NK-92 (cell line): ENCODE measurements around the gene ACTN1.

ENCODE experiments used
- DNase-seq: peaks from one replicate; lab custom pipeline; 2025; ENCODE audit not compliant: unreplicated experiment; lab: John Stamatoyannopoulos, UW

ACTN1 gene

DNA sequence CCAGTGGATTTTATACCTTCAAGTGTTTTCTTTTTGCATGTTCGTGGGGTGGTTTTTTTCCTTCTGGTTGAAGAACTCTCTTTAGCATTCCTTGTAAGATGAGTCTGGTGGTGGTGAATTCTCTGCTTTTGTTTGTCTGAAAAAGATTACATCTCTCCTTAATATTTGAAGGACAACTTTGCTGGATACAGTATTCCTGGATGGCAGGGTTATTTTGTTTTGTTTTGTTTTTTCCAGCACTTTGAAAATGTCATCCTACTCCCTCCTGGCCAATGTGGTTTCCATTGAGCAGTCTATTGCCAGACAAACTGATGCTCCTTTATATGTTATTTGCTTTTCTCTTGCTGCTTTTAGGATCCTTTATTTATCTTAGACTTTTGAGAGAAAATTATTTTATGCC, 143.0 kb downstream of the ACTN1 start:
- no peak for DNase-seq

DNA sequence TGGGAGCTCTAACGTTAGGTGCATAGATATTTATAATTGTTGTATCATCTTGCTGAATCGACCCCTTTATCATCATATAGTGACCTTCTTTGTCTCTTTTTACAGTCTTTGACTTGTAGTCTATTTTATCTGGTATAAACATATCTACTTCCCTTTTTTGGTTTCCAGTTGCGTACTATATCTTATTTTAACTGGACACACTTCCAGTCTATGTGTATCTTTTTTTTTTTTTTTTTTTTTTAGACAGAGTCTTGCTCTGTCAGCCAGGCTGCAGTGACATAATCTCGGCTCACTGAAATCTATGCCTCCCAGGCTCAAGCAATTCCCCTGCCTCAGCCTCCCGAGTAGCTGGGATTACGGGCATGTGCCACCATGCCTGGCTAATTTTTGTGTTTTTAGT, 144.3 kb downstream of the ACTN1 start:
- DNase-seq, result no peak

DNA sequence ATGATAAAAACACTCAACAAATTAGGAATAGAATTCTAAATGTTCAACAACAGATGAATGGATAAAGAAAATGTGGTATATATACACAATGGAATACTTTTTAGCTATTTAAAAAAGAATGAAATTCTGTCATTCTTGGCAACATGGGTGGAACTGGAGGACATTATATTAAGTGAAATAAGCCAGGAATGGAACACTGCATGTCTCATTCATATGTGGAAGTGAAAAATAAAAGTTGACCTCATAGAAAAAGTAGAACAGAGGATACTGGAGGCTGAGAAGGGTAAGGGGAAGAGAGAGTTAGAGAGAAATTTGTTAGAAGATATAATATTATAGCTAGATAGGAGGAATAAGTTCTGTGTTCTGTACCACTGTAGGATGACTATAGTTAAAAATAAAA, 150.4 kb downstream of the ACTN1 start:
- DNase-seq, result no peak

DNA sequence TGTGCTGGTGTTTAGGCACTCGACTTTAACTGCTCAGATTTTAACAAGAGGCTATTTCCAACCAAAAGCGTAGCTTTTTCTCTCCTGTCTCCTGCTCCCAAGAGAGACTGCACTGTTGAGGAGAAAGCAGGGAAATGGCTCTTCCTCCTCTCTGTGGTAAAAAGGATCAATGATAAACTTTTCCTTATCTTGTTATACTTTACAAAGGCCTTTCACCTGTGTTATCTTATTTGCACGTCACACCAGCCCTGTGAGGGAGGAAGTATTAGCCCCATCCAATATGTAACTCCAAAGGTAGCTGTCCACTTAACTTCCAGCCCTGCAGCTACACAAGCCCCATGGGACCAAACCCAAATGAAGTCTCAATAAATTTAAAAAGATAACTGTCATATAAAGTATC, 153.4 kb downstream of the ACTN1 start:
- DNase-seq, result no peak

DNA sequence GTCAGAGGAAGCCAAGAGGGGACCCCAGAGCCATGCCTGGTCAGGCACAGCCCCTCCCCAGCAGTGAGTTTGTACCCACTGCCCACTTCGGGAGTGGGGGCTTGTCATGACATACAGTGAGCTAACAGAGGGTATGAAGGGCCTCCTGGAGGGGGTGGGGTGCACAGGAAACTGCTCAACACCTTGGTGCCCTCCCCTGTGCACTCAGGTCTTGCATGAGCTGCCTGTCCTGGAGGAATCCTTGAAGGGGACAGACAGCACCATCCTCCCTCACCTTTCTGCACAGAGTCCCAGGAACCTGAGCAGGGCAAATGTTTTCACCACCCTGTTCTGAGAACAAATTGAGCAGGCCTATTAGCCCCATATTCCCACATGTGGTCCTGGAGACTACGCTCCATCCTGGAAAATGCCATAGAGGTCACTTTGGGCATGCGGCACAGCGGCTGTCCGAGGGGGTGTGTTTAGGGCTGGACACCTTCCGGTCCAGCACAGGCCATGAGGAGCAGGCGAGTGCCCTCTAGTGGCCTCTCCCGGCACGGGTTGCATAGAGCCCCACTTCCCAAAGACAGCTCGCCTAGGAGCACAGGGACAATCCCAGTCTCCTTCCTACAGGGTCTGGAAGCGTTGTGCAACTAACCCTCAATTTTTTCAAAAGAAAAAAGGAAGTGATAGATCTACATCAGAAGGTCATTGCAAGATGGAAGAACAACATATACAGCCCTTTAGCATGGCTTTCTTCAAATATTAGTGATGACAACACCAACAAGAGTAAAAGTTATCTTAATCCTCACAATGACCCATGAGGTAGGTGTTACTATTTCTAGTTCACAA, 154.4 kb downstream of the ACTN1 start:
- DNase-seq, result no peak

DNA sequence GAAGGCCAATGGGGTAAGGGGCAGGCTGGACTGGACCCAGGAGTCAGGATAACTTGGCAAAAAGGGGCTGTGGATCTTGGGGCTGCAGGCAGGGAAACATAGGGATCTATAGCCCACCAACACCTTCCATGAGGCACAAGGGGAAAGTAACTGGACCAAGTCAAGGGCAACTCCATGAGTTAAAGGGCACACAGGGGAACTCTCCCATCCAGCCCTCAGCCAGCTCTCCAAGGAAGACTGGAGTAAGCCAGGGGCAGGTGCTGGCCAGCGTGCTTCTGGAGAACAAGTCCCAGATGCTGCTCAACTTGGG, 154.9 kb downstream of the ACTN1 start:
- no peak for DNase-seq
